ENCODE measurements around the gene TRIAP1.
"Not testable (repeated sequence)": the region's sequence is repeated elsewhere in the genome, so short reads cannot be mapped to it uniquely, and the experiment has no call there.

TRIAP1 gene

GRCh38 chr12:120453060-120453750, 7.0 kb upstream of the TRIAP1 start:
- TF ChIP-seq ESRRG (CRISPR knock-in tag; IDR thresholded peaks at IDR 0.05): no peak
- TF ChIP-seq ZNF565 (CRISPR knock-in tag; conservative IDR thresholded peaks at IDR 0.05; ENCODE audit: low read depth): no peak
- TF ChIP-seq PPARA (CRISPR knock-in tag; IDR thresholded peaks at IDR 0.05; ENCODE audit: borderline replicate concordance): no peak
- no peak for TF ChIP-seq ZC3H10 (CRISPR knock-in tag; IDR thresholded peaks at IDR 0.05)
- TF ChIP-seq ZNF70 (CRISPR knock-in tag; IDR thresholded peaks at IDR 0.05): no peak
- TF ChIP-seq CREB5 (CRISPR knock-in tag; IDR thresholded peaks at IDR 0.05; ENCODE audit: low read depth): no peak
- no peak for TF ChIP-seq CSDC2 (CRISPR knock-in tag; IDR thresholded peaks at IDR 0.05)
- no peak for TF ChIP-seq TOX (CRISPR knock-in tag; IDR thresholded peaks at IDR 0.05; ENCODE audit: borderline replicate concordance)
- no peak for TF ChIP-seq ISL1 (CRISPR knock-in tag; IDR thresholded peaks at IDR 0.05)
- ATAC-seq: no peak

GRCh38 chr12:120452524-120452923, 6.3 kb upstream of the TRIAP1 start:
- ATAC-seq: not testable (repeated sequence)

GRCh38 chr12:120447992-120448391, 1.8 kb upstream of the TRIAP1 start:
- ATAC-seq: no peak
- TF ChIP-seq SNAI2 (CRISPR knock-in tag; IDR thresholded peaks at IDR 0.05): no peak
- no peak for TF ChIP-seq POU6F1 (CRISPR knock-in tag; IDR thresholded peaks at IDR 0.05; ENCODE audit: borderline replicate concordance, low read depth)
- no peak for TF ChIP-seq GLIS3 (CRISPR knock-in tag; IDR thresholded peaks at IDR 0.05)
- TF ChIP-seq PATZ1 (CRISPR knock-in tag; IDR thresholded peaks at IDR 0.05; ENCODE audit: borderline replicate concordance): no peak
- TF ChIP-seq BACH2 (CRISPR knock-in tag; IDR thresholded peaks at IDR 0.05; ENCODE audit: borderline replicate concordance): no peak
- no peak for TF ChIP-seq CSRNP3 (CRISPR knock-in tag; IDR thresholded peaks at IDR 0.05)
- no peak for TF ChIP-seq CSDC2 (CRISPR knock-in tag; IDR thresholded peaks at IDR 0.05)
- no peak for TF ChIP-seq ISL1 (CRISPR knock-in tag; IDR thresholded peaks at IDR 0.05)
- TF ChIP-seq ZNF70 (CRISPR knock-in tag; IDR thresholded peaks at IDR 0.05): no peak
- no peak for TF ChIP-seq ZNF565 (CRISPR knock-in tag; conservative IDR thresholded peaks at IDR 0.05; ENCODE audit: low read depth)

- not testable (repeated sequence) for ATAC-seq
These were observed 627 bp upstream of the TRIAP1 start for GRCh38 chr12:120446844-120447178.

GRCh38 chr12:120444676-120445075, 1.5 kb downstream of the TRIAP1 start:
- no peak for ATAC-seq
- TF ChIP-seq PPARA (CRISPR knock-in tag; IDR thresholded peaks at IDR 0.05; ENCODE audit: borderline replicate concordance) (no peak), POU6F1 (CRISPR knock-in tag; IDR thresholded peaks at IDR 0.05; ENCODE audit: borderline replicate concordance, low read depth) (no peak), ARNTL (CRISPR knock-in tag; IDR thresholded peaks at IDR 0.05; ENCODE audit: borderline replicate concordance, low read depth) (no peak)

Data from SK-N-SH treated with all-trans-retinoic acid at 6 μM for 48 hours (cell line).